ENCODE results near the gene LRRC51.

Gene LRRC51

GRCh38 chr11:72144807-72145565 lies 64.3 kb downstream of the LRRC51 start:
- peak; percentile 74 for DNase-seq (ENCODE audit: low read depth)
- TF ChIP-seq CTCF (conservative IDR thresholded peaks at IDR 0.05; ENCODE audit: control insufficient read depth, insufficient read depth, low read depth, low read length): no peak
- H3K4me3 ChIP-seq (ENCODE audit: control insufficient read depth, low read depth, low read length): no peak overlapping the region
